ENCODE measurements around the gene SSC5D. TPM values are rescaled to one million over a fixed set of nuclear protein-coding genes. Genes with fewer than 3 reads are reported as not detected.

SSC5D gene
- polyA plus RNA-seq, 3 donors: 0.08 TPM; not detected in 2

- H3K4me1 ChIP-seq (ENCODE audit: control insufficient read depth in 1 of 2, insufficient read depth in 2 of 2, low read length in 2 of 2): peaks cover 16 to 21% of the 10 kb centered on the region in 2 donors
- peak overlapping the region; percentile 77 for H3K4me2 ChIP-seq (replicated peaks; ENCODE audit: extremely low read depth, low read length, poor library complexity, severe bottlenecking)
- Mint-ChIP-seq H3K9me3 (peaks cover 0 to 2% (median 0%) of the 10 kb centered on the region in 7 donors), H3K4me3 (peak overlapping the region in 1 of 2 donors; percentile 85), H3K36me3 (peaks cover 12 to 17% of the 10 kb centered on the region in 2 donors), H3K27me3 (ENCODE audit: low read depth in 3 of 3) (no peaks in the 10 kb centered on the region), H3K4me1 (peaks cover 35% of the 10 kb centered on the region), H3K27ac (peak overlapping the region in 2 of 7 donors; percentile 5 to 93)
- no peak overlapping the region for H3K9ac ChIP-seq (ENCODE audit: insufficient read depth, low read length, poor library complexity, severe bottlenecking)
- H2AFZ ChIP-seq (ENCODE audit: insufficient read depth, low read depth, low read length, poor library complexity, severe bottlenecking): no peak overlapping the region
- no peak overlapping the region for H3K27ac ChIP-seq (ENCODE audit: low read depth in 1 of 2, low read length in 2 of 2)
- TF ChIP-seq, protein P1, sequence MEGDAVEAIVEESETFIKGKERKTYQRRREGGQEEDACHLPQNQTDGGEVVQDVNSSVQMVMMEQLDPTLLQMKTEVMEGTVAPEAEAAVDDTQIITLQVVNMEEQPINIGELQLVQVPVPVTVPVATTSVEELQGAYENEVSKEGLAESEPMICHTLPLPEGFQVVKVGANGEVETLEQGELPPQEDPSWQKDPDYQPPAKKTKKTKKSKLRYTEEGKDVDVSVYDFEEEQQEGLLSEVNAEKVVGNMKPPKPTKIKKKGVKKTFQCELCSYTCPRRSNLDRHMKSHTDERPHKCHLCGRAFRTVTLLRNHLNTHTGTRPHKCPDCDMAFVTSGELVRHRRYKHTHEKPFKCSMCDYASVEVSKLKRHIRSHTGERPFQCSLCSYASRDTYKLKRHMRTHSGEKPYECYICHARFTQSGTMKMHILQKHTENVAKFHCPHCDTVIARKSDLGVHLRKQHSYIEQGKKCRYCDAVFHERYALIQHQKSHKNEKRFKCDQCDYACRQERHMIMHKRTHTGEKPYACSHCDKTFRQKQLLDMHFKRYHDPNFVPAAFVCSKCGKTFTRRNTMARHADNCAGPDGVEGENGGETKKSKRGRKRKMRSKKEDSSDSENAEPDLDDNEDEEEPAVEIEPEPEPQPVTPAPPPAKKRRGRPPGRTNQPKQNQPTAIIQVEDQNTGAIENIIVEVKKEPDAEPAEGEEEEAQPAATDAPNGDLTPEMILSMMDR (IDR thresholded peaks at IDR 0.05): no peak
- intact Hi-C loops (cut with micrococcal nuclease): loop anchor here in 1 of 2 donors (2.0 kb wide), 1 partner anchor 15 kb away; no protein-coding TSS in a partner anchor
- DNase-seq: no peak
- H3K36me3 ChIP-seq (replicated peaks in 1 of 2; ENCODE audit: control insufficient read depth in 1 of 2, insufficient read depth in 2 of 2, low read length in 2 of 2): peaks cover 10 to 14% of the 10 kb centered on the region in 2 donors
- H4K20me1 ChIP-seq (ENCODE audit: insufficient read depth, low read length): peaks cover 31% of the 10 kb centered on the region
- no peaks in the 10 kb centered on the region for H3K9me3 ChIP-seq (replicated peaks in 1 of 2; ENCODE audit: control insufficient read depth in 1 of 2, insufficient read depth in 1 of 2, low read length in 2 of 2)
- WGBS (ENCODE audit: insufficient coverage): 95% methylated on average over 13 of the region's 13 CpGs
- no peaks in the 10 kb centered on the region for H3K27me3 ChIP-seq (ENCODE audit: control insufficient read depth in 2 of 2, insufficient read depth in 2 of 2, low read length in 2 of 2)
- H3K4me3 ChIP-seq (replicated peaks in 1 of 3; ENCODE audit: low read depth in 2 of 3, low read length in 3 of 3): peak overlapping the region in 1 of 3 experiments; percentile 95
- H3K79me2 ChIP-seq (ENCODE audit: insufficient read depth, low read length): peaks cover 23% of the 10 kb centered on the region
Observed at GRCh38 chr19:55477905-55478304, 10.3 kb upstream of the SSC5D start.

- H3K36me3 ChIP-seq (replicated peaks in 1 of 2; ENCODE audit: control insufficient read depth in 1 of 2, insufficient read depth in 2 of 2, low read length in 2 of 2): peaks cover 13 to 19% of the 10 kb centered on the region in 2 donors
- H3K27me3 ChIP-seq (ENCODE audit: control insufficient read depth in 2 of 2, insufficient read depth in 2 of 2, low read length in 2 of 2): no peaks in the 10 kb centered on the region
- 95% methylated on average over 12 of the region's 12 CpGs for WGBS (ENCODE audit: insufficient coverage)
- H3K9me3 ChIP-seq (replicated peaks in 1 of 2; ENCODE audit: control insufficient read depth in 1 of 2, insufficient read depth in 1 of 2, low read length in 2 of 2): no peaks in the 10 kb centered on the region
- no peak overlapping the region for H3K4me2 ChIP-seq (replicated peaks; ENCODE audit: extremely low read depth, low read length, poor library complexity, severe bottlenecking)
- H3K4me3 ChIP-seq (replicated peaks in 1 of 3; ENCODE audit: low read depth in 2 of 3, low read length in 3 of 3): no peak overlapping the region
- H4K20me1 ChIP-seq (ENCODE audit: insufficient read depth, low read length): peaks cover 34% of the 10 kb centered on the region
- Mint-ChIP-seq H3K4me3 (no peak overlapping the region), H3K36me3 (peaks cover 15 to 19% of the 10 kb centered on the region in 2 donors), H3K9me3 (peaks cover 0 to 2% (median 0%) of the 10 kb centered on the region in 7 donors), H3K4me1 (peaks cover 35% of the 10 kb centered on the region), H3K27me3 (ENCODE audit: low read depth in 3 of 3) (no peaks in the 10 kb centered on the region), H3K27ac (peak overlapping the region in 1 of 7 donors; percentile 93)
- H3K79me2 ChIP-seq (ENCODE audit: insufficient read depth, low read length): peaks cover 23% of the 10 kb centered on the region
- H2AFZ ChIP-seq (ENCODE audit: insufficient read depth, low read depth, low read length, poor library complexity, severe bottlenecking): no peak overlapping the region
- TF ChIP-seq, protein P1 (IDR thresholded peaks at IDR 0.05): no peak
- H3K27ac ChIP-seq (ENCODE audit: low read depth in 1 of 2, low read length in 2 of 2): no peak overlapping the region
- DNase-seq: no peak
- intact Hi-C loops (cut with micrococcal nuclease): no loop called here
- H3K9ac ChIP-seq (ENCODE audit: insufficient read depth, low read length, poor library complexity, severe bottlenecking): no peak overlapping the region
- peaks cover 16 to 21% of the 10 kb centered on the region in 2 donors for H3K4me1 ChIP-seq (ENCODE audit: control insufficient read depth in 1 of 2, insufficient read depth in 2 of 2, low read length in 2 of 2)
Observed at GRCh38 chr19:55478364-55478763, 9.9 kb upstream of the SSC5D start.
